ENCODE measurements around the gene SKI.

Gene SKI

DNA sequence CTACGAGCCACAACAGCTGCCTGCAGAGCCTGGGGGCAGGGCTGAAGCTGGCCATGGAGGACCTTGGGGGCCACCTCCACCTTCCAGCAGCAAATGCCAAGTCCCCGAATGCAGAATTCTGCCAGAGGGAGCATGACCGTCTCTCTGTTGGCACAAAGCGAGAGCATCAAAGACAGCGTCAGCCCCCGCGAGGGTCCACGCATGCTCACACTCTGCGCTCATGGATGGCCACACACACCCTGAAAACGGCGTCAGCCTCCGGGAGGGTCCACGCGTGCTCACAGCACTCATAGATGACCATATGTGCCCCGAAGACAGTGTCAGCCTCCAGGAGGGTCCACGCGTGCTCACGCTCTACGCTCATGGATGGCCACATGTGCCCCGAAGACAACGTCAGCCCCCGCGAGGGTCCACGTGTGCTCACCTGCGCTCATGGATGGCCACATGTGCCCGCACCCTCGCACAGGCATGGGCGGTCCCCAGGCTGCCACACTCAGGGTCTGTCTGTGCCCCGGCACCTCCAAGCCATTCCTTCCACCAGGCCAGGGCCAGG lies 116.7 kb downstream of the SKI start:
- DNase-seq = no peak

DNA sequence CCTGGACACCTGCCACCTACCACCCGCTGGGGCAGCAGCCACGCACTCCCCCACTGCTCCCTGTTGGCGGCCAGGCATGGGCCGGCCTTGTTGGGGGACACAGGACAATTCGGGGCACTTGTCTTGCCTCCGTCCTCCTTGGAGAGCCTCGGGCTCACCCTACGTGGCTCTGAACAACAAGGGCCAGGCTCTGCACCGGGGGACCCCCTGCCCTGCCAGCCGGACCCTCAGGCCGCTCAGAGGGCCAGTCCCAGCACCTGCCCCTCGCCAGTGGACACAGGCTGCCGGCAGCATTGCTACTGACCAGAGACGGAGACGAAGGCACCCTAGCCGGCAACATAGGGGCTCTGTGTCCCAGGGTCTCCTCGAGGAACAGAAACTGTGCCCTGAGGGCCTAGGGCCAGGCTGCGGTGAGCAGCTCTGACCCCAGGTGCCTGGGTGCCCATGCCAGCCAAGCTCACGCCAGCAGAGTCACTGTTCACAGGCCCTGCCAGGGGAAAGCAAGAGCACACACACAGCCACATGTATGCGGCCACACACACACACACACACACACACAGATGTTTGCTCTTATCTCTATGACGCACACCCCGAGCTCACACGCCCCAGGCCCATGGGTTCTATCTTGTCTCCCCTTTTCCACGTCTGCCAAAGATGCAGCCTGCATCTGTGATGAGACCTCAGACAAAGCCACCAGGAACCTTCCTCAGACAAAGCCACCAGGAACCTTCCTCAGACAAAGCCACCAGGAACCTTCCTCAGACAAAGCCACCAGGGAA lies 117.4 kb downstream of the SKI start:
- peak; percentile 88 for DNase-seq

DNA sequence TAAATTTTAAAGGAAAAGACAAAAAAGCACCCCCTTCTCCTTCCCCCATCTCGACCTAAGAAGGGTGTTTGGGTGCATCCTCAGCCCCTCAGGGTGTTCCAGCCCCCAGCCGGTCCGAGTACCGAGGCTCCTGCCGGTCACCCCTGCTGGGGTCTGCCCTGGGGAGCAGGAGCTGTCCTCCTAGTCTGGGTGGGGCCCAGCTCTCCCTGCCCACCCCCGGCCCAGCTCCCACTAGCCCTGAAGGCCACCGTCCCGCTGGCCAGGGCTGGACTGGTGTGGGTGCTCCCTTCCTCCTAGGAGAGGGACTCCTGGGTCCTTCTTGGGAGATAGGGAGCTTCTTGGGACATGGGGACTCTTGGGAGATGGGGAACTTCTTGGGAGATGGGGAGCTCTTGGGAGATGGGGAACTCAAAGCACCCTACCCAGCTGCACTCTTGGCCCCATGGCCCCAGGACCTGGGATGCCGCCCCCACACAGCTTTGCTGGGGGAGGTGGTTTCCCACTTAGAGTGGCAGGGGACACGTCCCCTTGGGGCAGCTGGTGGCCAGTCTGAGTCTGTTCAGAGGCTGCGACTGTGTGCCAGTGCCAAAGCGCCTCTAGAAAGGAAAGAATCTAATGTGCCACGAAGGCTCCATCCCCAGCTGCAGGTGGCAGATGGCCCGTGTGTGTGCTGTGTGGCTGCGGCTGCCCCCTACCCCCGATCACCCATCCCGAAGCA lies 118.7 kb downstream of the SKI start:
- no peak for DNase-seq

DNA sequence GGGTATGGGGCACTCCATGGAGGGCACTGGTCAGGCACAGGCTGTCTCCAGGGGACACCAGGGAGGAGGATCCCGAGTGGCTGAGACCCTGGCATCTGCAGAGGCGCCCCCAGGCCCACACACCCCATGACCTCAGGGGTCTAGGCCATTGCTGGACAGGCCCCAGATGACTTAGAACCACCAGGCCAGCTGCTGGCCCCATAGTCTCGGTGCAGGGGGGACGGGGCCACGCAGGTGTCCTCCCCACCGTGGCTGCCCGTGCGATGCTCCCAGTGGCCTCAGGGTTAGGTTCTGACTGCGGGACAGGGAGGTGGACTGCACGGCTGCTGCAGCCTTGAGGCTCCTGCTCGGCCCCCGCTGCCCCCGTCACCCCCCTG lies 119.3 kb downstream of the SKI start:
- no peak for DNase-seq

DNA sequence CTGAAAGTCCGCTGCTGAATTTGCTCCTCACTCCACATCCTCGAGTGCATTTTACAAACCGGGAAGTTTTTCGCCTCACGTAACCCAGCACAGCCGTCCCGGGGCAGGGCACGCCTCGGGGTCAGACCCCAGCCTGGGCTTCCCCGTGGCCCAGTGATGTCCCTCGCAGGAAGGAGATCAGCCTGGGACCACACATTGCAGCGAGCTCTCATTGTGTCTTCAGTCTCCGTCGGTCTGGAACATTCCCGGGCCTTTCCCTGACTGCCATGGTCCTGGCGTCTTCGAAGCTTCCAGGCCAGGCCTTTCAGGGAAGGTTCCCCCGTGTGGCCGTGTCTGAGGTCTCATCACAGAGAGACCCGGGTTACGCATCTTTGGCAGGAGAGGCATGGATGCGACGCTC lies 119.8 kb downstream of the SKI start:
- DNase-seq = no peak

DNA sequence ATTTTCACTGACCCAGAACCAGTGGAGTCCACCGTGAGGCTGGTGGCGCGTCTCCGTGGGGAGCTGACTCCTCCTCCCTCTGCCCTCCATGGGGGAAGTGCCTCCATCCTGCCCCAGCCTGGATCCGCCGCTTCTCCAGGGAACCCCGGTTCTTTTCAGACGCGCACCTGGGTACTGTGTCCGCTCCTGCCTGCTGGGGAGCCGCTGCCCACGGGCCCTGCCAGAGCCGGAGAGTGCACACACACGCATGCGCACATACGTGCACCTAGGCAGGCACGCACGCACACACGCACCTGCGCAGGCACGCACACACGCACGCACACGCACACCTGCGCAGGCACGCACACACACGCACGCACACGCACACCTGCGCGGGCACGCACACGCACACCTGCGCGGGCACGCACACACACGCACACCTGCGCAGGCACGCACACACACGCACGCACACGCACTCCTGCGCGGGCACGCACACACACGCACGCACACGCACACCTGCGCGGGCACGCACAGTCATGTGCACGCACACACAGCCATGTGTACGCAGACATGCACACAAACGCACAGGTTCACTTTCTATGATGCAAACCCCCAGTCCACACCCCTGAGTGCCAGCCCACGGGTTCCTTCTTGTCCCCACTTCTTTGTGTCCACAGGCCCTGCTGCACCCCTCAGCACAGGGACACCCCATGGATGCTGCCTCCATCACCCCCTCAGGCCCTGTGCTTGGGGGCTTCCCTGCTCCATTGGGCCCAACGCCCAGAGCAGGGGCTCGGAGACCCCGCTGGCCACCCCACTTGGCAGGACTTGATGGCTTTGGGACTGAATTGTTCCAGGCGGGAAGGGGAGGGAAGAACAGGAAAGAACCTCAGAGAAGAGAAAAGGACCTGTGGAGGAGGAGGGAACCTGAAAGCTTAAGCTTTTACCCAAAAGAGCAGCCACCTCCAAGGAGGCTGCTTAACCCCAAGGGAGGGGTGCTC lies 120.5 kb downstream of the SKI start:
- no peak for DNase-seq

DNA sequence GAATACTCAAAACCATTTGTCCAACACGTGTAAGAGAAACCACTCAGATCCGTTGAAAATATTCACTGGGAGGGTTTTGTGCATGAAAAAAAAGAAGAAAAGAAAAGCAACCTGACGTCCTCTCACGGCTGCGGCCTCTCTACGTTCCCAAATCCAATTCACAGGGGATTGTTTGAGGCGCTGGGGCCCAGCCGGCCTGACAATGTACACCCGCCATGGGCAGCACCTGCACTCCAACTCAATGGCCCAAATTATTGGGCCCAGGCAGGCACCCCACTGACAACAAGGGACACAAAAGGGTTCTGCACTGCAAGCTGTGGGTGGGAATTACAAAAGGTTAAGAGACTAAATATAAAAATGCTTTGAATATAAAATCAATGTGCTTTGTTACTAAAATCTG lies 121.7 kb downstream of the SKI start:
- no peak for DNase-seq

DNA sequence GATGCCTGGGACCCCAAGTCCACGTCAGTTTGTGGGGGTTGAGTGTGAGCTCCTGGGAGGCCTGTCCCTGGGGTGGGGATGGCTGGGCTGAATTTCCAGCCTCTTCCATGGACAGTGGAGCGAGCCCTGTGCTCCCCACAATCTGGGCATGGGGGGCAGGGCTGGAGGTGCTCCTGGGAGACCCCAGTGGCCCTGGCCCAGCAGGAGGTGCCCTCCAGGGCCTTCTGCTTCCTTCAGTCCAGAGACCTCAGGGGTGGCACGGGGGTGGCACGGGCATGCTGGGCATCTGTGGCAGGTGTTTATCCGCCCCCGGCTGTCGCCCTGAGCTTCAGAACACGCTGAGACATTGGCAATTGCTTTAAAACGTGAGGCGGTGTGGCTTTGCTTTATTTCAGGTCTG lies 122.4 kb downstream of the SKI start:
- no peak for DNase-seq

DNA sequence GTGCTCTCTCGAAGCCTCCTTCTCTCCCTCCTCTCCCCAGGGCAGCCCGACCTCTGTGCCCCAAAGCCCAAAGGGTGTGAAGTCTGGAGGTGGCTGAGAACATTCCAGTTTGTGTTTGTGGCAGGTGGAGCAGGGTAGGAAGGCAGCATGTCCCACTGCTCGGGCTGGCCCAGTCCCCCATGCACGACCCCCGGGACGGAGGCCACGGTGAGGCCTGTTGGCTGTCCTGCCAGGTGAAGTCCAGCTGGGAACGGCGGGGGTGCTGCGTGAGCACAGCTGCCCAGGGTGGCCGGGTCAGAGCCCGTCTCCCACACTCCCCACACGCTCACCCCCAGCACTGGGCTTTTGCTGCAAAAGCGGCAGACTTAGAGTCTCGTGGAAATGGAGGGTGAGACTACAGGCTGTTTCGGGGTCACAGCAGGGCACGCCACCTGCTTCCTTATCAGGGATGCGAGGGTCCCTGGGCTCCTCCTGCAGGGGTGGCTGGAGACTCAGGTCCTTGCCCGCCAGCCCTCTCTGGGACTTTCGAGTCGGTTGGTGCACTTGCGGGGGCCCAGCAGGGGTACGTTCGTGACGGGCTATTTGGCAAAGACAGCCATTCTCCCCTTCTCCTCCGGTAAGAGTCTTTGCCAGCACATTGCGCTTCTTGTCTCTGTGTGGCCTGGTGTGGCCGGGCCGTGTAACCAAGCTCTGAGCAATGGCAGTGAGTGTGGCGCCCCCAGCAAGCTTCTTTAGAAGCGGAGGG lies 123.0 kb downstream of the SKI start:
- no peak for DNase-seq

DNA sequence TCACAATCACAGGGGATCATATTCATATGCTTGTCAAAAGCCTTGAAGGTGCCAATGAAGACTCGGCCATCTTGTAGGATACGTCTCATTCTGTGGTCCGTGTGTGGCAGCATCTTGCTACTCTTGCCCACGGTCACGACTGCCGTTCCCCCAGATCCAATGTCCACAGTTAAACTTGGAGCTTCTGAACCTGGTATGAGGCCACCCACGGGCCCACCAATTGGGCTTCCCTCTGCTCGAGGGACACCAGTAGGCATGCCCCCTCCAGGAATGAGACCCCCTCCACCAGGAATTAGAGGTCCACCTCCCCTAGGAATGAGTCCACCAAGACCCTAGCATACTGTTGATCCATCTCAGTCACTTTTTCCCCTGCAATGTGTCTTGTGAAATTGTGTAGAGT lies 123.6 kb downstream of the SKI start:
- no peak for DNase-seq

DNA sequence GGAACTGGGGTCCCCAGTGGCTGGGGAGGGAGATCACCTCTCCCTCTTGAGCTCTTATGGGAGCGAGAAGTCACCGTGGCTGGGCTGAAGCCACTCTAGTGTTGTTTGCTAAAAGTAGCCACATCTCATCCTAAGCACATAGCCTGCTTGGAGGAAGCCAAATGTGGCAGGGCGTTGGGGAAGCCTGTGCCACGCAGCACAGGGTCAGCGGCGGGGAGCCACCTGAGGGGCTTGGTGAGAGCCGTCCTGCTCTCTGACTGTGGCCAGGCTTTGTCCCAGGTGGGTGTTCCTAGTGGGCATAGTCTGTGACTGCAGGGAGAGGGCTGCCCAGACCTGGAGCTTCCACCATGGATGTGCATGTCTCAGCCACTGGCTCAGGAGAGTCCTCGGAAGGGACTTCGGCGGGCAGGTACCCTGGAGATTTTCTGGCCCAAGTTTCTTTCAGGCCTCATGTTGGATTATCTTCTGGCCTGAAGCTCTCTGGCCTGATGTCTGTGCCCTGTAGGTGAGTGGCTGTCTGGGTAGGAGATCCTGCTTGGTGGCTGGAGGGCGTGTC lies 124.3 kb downstream of the SKI start:
- no peak for DNase-seq

DNA sequence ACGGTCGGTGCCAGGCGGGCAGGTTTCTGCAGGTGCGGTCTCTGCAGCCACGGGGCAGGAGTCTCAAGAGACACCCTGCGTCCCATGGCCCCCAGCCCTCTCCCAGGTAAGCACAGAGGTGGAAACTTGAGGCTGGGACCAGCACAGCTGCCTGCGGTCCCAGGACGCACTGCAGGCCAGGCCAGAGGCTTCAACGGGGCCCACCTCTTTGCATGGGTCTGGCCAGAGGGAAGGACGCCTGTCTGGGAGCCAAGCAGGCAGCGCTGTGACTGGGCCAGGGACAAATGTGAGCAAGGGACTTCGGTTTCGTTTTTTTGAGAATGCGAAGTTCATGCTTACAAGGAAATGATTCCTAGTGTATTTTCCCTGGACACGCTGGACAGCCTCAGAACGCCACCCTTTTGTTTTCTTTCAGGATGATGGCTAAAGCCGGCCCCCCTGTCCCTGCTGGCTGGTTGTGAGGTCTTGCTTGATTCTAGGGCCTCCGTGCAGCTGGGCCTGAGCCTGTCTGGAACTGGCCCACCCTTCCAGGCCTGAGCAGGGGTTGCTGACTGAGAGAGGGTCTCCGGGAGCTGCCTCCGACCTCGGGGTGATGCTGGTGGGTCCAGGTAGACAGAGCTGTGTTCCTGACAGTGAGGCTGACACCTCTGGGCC lies 124.9 kb downstream of the SKI start:
- DNase-seq = no peak

DNA sequence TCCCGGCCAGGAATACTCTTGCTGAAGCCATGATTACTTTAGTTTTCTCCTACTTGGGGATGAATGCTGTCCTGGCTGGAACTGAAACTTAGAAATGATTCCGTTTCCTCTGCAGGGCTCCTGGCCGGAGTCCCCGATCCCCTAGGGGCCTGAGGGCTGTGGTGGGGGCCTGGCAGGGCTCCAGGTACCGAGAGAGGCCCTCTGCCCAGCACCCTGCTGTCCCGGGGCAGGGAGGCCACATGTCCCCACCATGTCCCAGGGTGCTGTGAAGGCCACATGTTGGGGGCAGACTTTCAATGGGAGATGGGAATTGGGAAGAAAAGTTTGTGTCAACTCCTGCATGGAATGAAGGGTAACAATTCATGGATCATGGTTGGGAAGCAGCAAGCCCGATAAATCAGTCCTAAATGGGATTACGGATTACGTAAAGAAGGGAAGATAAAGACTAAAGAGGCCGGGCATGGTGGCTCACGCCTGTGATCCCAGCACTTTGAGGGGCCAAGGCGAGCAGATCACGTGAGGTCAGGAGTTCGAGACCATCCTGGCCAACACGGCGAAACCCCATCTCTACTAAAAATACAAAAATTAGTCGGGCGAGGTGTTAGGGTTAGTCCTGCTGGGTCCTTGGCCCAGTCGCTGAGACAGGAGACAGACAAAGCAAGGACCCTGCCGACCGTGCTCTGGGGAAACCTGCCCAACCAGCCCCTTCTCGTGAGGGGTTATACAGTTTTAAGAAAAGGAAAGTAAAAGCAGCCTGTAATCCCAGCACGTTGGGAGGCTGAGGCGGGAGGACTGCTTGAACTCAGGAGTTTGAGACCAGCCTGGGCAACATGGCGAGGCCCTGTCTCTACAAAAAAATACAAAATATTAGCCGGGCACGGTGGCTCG lies 125.7 kb downstream of the SKI start:
- no peak for DNase-seq

DNA sequence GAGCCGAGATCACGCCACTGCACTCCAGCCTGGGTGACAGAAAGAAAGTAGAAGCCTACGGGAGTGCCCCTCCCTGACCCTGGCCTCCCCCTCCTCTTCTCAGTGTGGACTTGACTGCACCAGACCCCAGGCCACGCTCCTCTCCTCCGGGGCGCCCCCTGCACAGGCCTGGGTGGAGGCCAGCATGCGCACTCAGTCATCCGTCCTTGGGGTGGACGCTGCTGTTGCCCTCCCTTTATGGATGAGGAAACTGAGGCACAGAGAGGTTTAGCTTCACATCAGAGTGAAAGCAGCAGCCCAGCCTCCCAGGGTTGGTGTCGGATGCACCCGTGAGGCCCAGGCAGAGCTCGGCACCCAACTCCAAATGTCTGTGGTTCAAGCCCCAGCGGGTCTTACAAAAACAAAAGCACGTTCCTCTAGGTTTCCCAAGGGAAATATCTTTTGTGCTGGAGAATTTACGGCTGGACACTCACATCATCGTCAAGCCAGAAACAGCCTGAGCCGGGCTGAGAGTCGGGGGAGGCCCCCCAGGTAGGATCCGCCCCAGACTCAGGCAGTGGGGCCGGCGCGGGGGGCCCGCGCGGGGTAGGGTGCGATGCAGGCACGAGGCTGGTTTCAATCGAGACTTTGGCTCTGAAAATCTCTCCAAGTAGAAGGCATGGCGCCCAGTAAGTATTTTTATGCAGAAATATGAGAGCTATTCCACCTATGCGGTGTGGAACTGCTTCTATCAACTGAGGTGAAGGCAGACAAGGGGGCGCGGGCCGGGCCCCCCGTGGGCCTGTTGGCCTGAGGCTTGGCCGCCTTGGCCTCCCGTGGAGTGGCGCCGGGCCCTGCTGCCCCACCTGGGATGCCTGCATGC lies 126.6 kb downstream of the SKI start:
- DNase-seq = no peak

DNA sequence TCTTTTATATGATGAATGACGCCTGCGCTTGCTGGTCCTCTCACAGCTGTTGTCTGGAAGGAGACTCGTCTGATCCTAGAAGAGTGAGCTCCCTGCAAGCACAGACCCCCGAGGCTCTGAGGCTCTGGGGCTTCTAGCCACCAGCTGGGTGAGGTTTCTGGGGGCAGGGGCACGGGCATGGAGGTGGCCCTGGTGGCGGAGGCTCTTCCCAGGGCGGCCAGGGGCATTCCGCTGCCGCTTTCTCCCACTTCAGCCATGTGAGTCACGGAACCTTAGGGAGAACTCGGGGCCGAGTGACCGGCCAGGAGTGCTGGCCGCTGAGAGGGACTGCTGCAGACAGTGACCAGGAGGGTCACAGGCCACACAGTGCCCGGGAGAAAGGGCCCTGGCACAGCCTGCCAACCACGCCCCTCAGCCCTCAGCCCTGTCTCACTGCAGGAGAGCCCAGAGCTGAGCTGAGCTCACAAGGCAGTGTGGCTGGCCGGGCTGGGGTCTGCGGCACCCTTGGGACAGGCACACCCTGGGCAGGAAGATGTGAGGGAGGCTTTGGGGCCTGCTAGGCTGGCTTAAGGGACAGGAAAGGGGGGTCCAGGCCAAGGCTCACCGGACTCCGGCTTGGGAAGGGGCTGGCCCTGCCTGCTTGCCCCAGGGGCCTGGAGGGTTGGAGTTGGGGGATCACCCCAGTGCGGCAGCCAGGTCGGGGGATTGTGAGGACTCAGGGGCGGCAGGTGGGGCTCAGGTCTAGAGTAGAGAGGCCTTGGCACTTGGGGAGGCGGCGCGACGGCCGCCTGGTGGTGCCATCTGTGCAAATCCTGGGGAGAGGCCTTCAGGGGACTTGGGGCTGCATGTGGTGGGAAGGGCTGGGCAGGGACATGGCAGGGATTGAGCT lies 127.5 kb downstream of the SKI start:
- no peak for DNase-seq

DNA sequence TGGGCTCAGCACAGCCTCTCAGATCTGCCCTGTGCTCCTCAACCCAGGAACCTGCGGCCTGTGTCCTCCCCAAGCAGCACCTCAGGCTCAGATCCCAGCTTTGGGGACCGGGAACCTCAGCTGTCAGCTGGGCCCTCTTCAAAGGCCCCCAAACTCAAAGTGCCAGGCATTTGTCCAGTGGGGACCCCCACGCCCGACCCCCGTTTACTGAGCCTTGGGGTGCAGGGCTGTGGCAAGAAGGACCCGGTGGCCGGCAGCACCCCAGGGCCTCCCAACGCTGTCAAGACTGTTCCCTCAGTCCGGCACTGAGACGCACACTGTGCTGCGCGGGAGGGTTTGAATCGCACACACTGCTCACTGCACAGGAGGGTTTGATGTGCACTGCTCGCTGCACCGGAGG lies 128.3 kb downstream of the SKI start:
- no peak for DNase-seq

DNA sequence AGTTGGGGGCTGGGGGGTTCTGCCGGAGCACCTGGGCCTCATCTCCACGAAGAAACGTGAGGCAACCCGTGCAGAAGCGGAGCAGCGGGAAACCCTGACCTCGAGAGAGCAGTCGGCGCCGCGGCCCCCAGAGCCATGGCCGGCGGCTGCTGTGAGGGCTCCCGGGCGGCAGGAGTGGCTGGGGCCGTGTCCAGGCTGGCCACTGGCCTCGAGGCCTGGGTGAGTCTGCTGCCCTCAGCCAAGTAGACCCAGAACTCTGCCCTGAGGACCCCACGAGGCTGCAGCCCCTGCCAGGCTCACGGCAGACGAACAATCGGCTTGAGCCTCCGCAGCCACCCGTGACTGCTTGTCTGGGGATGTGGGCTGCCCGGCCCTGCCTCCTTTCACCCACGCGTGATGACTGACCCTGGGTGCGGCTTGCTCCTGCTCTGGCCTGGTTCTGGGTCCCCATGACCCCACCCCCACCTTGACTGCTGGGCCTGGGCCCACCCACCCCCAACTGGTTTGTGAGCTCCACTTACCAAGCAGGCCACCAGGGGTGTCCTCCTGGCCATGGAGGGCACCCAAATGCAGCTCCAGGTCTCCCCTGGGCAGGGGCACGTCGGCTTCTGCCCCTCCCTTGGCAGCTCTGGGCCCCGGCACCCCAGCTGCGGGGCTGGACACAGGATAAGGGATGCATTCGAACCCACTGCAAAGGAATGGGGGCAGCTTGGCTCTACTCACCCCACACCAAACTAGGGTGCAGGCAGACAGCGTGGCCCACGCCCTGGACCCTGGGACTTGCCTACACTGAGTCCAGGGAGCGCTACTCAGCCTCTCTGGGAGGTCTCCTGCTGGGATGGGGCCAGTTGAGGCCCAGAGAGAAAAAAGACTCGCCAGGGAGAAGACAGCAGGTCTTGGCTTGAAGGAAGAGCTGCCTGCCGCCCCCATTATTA lies 129.1 kb downstream of the SKI start:
- DNase-seq = no peak

Measured in hematopoietic multipotent progenitor cell treated with erythropoietin and hydrocortisone succinate and interleukin-3 and kit ligand, for 6 days (in vitro differentiated cells).